HEK293 (cell line): ENCODE results near the gene NDFIP2.

ENCODE experiments used
- ZNF23 ChIP-seq: fragments of 450-650 bp; formaldehyde crosslinking; IDR thresholded peaks from 2 replicates; pipeline ENCODE4 v1.5.1; 2016; ENCODE audit warnings: missing biosample characterization, missing genetic modification characterization, borderline replicate concordance
- TF ChIP-seq, protein P1 (sequence below): IDR thresholded peaks from 2 replicates; pipeline ENCODE4 v1.6.1; 2011; ENCODE audit warnings: mild to moderate bottlenecking, low read depth, low read length, borderline replicate concordance
- TF ChIP-seq, protein P2 (sequence below): fragments of 450-650 bp; formaldehyde crosslinking; IDR thresholded peaks from 2 replicates; pipeline ENCODE4 v1.5.1; 2016; ENCODE audit warnings: missing biosample characterization, missing genetic modification characterization

DNA sequence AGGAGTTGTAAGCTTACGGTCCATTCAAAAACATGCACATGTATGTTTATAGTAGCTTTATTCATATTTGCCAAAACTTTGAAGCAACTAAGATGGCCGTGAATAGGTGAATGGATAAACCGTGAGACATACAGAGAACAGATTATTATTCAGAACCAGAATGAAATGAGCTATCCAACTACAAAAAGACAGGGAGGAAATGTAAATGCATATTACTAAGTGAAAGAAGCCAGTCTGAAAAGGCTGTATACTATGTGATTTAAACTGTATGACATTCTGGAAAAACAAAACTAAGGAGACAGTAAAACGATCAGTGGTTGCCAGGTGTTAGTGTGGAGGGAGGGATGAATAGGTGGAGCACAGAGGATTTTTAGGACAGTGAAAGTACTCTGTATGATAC, 19.9 kb downstream of the NDFIP2 start:
- TF ChIP-seq, protein P1, sequence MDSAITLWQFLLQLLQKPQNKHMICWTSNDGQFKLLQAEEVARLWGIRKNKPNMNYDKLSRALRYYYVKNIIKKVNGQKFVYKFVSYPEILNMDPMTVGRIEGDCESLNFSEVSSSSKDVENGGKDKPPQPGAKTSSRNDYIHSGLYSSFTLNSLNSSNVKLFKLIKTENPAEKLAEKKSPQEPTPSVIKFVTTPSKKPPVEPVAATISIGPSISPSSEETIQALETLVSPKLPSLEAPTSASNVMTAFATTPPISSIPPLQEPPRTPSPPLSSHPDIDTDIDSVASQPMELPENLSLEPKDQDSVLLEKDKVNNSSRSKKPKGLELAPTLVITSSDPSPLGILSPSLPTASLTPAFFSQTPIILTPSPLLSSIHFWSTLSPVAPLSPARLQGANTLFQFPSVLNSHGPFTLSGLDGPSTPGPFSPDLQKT = no peak
- TF ChIP-seq, protein P2, sequence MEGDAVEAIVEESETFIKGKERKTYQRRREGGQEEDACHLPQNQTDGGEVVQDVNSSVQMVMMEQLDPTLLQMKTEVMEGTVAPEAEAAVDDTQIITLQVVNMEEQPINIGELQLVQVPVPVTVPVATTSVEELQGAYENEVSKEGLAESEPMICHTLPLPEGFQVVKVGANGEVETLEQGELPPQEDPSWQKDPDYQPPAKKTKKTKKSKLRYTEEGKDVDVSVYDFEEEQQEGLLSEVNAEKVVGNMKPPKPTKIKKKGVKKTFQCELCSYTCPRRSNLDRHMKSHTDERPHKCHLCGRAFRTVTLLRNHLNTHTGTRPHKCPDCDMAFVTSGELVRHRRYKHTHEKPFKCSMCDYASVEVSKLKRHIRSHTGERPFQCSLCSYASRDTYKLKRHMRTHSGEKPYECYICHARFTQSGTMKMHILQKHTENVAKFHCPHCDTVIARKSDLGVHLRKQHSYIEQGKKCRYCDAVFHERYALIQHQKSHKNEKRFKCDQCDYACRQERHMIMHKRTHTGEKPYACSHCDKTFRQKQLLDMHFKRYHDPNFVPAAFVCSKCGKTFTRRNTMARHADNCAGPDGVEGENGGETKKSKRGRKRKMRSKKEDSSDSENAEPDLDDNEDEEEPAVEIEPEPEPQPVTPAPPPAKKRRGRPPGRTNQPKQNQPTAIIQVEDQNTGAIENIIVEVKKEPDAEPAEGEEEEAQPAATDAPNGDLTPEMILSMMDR (tag by site-specific recombination) = no peak
- TF ChIP-seq ZNF23 = no peak
